CD4-positive, alpha-beta memory T cell (primary cell): ENCODE measurements around the gene CADM2. TPM values are rescaled to one million over a fixed set of nuclear protein-coding genes. Genes with fewer than 3 reads are reported as not detected.

ENCODE experiments used
- CTCF ChIA-PET: fragments of 350-600 bp; sonication (Branson Sonifier 250); formaldehyde crosslinking; loops from one replicate; lab custom pipeline; 2021; ENCODE audit warnings: inconsistent platforms; ENCODE audit not compliant: partially characterized antibody; lab: Charles Lee
- POLR2A ChIA-PET: fragments of 350-600 bp; sonication (Branson Sonifier 250); formaldehyde crosslinking; loops from one replicate; lab custom pipeline; 2021; ENCODE audit not compliant: partially characterized antibody; lab: Charles Lee
- DNase-seq, 5 donors: peaks; one replicate each; pipeline versions ENCODE4 v3.0.0 to v3.0.0-alpha.2; 2020 to 2022; ENCODE audit warnings: mixed read lengths in 1 of 5
- H3K27ac ChIP-seq: one replicate; pipeline ENCODE4 v1.7.0; 2013; ENCODE audit warnings: low read depth, low read length
- H3K27me3 ChIP-seq: 2 replicates; pipeline ENCODE4 v1.7.0; 2013; ENCODE audit warnings: mild to moderate bottlenecking, low read length, moderate library complexity; ENCODE audit not compliant: insufficient read depth
- H3K36me3 ChIP-seq: 2 replicates; pipeline ENCODE4 v1.7.0; 2013; ENCODE audit warnings: mild to moderate bottlenecking, low read length, moderate library complexity; ENCODE audit not compliant: insufficient read depth
- H3K4me1 ChIP-seq: 2 replicates; pipeline ENCODE4 v1.7.0; 2013; ENCODE audit warnings: mild to moderate bottlenecking, low read length, moderate library complexity; ENCODE audit not compliant: insufficient read depth
- H3K4me3 ChIP-seq, 2 donors: one replicate each; pipeline ENCODE4 v1.7.0; 2013; ENCODE audit warnings: low read length in 2 of 2, mild to moderate bottlenecking in 1 of 2
- H3K9me3 ChIP-seq, 2 donors: one replicate each; pipeline ENCODE4 v1.7.0; 2013; ENCODE audit warnings: low read length in 2 of 2, control low read depth in 1 of 2; ENCODE audit not compliant: control insufficient read depth in 1 of 2
- H3K27ac Mint-ChIP-seq, 7 donors: one replicate each; pipeline ENCODE4 v1.8.0; 2020 to 2021; ENCODE audit warnings: mixed read lengths in 7 of 7, mild to moderate bottlenecking in 6 of 7, inconsistent platforms in 3 of 7, moderate library complexity in 3 of 7
- H3K27me3 Mint-ChIP-seq, 2 donors: one replicate each; pipeline ENCODE4 v1.8.0; 2020 to 2021; ENCODE audit warnings: mixed read lengths in 2 of 2
- H3K36me3 Mint-ChIP-seq, 2 donors: one replicate each; pipeline ENCODE4 v1.8.0; 2020 to 2021; ENCODE audit warnings: mixed read lengths in 2 of 2, inconsistent platforms in 1 of 2, mild to moderate bottlenecking in 1 of 2
- H3K4me1 Mint-ChIP-seq, 4 donors: one replicate each; pipeline ENCODE4 v1.8.0; 2020 to 2021; ENCODE audit warnings: mixed read lengths in 4 of 4, mild to moderate bottlenecking in 1 of 4
- H3K4me3 Mint-ChIP-seq, 8 donors: one replicate each; pipeline ENCODE4 v1.8.0; 2020 to 2021; ENCODE audit warnings: mixed read lengths in 8 of 8, mild to moderate bottlenecking in 7 of 8, moderate library complexity in 6 of 8, inconsistent platforms in 3 of 8
- H3K9me3 Mint-ChIP-seq, 8 donors: one replicate each; pipeline ENCODE4 v1.8.0; 2020 to 2021; ENCODE audit warnings: mixed read lengths in 8 of 8, mild to moderate bottlenecking in 5 of 8, inconsistent platforms in 3 of 8, moderate library complexity in 1 of 8
- intact Hi-C: fragments of 100-400 bp; cut with micrococcal nuclease; formaldehyde crosslinking; loops from one replicate; pipeline ENCODE4 v1.15.1; 2023
- polyA plus RNA-seq, 2 donors: library from polyadenylated mRNA; unstranded; fragments of 300-500 nt; fragmentation: Illumina TruSeq; gene quantifications; one replicate each; pipeline ENCODE4 v1.2.3, GENCODE V29; 2021
- total RNA-seq, 2 experiments: library from RNA; stranded (reverse); gene quantifications; one replicate each; pipeline ENCODE4 v1.2.3, GENCODE V29; 2021

The CADM2 gene
- total and polyA plus RNA-seq, 4 experiments from 2014 or later: 0.21 to 0.38 TPM; not detected in 2

- Histone ChIP-seq H3K4me3 (no peak overlapping the region), H3K27me3 (no peaks in the 10 kb centered on the region), H3K4me1 (no peaks in the 10 kb centered on the region), H3K36me3 (no peaks in the 10 kb centered on the region), H3K9me3 (no peaks in the 10 kb centered on the region), H3K27ac (no peak overlapping the region)
- Mint-ChIP-seq H3K27ac (no peak overlapping the region), H3K4me3 (no peak overlapping the region), H3K4me1 (no peaks in the 10 kb centered on the region), H3K27me3 (no peaks in the 10 kb centered on the region), H3K9me3 (peaks cover 0 to 14% (median 2%) of the 10 kb centered on the region in 8 donors), H3K36me3 (no peaks in the 10 kb centered on the region)
- CTCF ChIA-PET: no interaction called here
- intact Hi-C loops: no loop called here
- no peak for DNase-seq
- POLR2A ChIA-PET: no interaction called here
Observed at GRCh38 chr3:85455561-85456200, 496.9 kb downstream of the CADM2 start.

GRCh38 chr3:85474241-85474640 is 515.5 kb downstream of the CADM2 start:
- POLR2A ChIA-PET: no interaction called here

GRCh38 chr3:85475346-85475745 is 516.6 kb downstream of the CADM2 start:
- Mint-ChIP-seq H3K27me3 (no peaks in the 10 kb centered on the region), H3K36me3 (no peaks in the 10 kb centered on the region), H3K9me3 (peaks cover 0 to 6% (median 2%) of the 10 kb centered on the region in 8 donors), H3K4me1 (no peaks in the 10 kb centered on the region), H3K27ac (no peak overlapping the region), H3K4me3 (no peak overlapping the region)
- H3K4me3 ChIP-seq: no peak overlapping the region
- no peaks in the 10 kb centered on the region for H3K4me1 ChIP-seq
- ChIA-PET POLR2A (no interaction called here), CTCF (no interaction called here)
- intact Hi-C loops: no loop called here
- no peak for DNase-seq
- no peaks in the 10 kb centered on the region for H3K27me3 ChIP-seq
- no peak overlapping the region for H3K27ac ChIP-seq
- H3K36me3 ChIP-seq: no peaks in the 10 kb centered on the region
- no peaks in the 10 kb centered on the region for H3K9me3 ChIP-seq

More at GRCh38 chr3:85474241-85474640, 515.5 kb downstream of the CADM2 start:
- no peaks in the 10 kb centered on the region for H3K9me3 ChIP-seq
- H3K4me3 Mint-ChIP-seq: no peak overlapping the region
- CTCF ChIA-PET: no interaction called here
- no peak for DNase-seq
- H3K27ac Mint-ChIP-seq: no peak overlapping the region
- no peaks in the 10 kb centered on the region for H3K27me3 ChIP-seq
- no peaks in the 10 kb centered on the region for H3K4me1 ChIP-seq
- intact Hi-C loops: no loop called here
- H3K27ac ChIP-seq: no peak overlapping the region
- no peaks in the 10 kb centered on the region for H3K4me1 Mint-ChIP-seq
- no peak overlapping the region for H3K4me3 ChIP-seq
- peaks cover 0 to 12% (median 3%) of the 10 kb centered on the region in 8 donors for H3K9me3 Mint-ChIP-seq
- H3K36me3 ChIP-seq: no peaks in the 10 kb centered on the region
- no peaks in the 10 kb centered on the region for H3K27me3 Mint-ChIP-seq
- no peaks in the 10 kb centered on the region for H3K36me3 Mint-ChIP-seq

DNA sequence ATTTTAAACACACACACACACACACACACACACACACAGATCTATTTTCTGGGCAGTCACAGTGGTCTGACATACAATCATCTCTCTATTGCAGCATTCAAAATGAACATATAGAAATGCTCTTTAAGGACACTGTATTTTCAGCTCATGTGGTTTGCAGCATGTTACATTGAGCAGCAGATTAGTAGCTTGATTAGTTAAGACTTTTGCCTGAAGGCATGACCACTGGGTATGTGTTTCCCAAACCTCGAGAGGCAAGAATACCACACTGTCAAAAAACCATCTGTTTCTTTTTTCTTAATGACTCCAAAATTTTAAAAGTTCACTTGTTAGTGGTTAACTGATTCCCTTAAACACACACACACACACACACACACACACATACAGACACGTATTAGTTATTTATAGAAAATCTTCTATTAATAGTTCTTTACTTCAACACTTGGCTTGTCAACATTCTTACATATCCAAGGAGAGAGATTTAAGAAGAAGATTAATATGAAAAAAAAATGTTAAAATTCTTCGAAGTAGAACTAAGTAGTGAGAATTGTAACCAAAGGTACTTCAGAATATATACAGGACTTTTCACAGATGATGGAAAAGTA is 518.2 kb downstream of the CADM2 start:
- Mint-ChIP-seq H3K4me3 (no peak overlapping the region), H3K9me3 (peaks cover 0 to 9% (median 2%) of the 10 kb centered on the region in 8 donors), H3K27ac (no peak overlapping the region), H3K36me3 (no peaks in the 10 kb centered on the region), H3K27me3 (no peaks in the 10 kb centered on the region), H3K4me1 (no peaks in the 10 kb centered on the region)
- intact Hi-C loops: no loop called here
- no peaks in the 10 kb centered on the region for H3K36me3 ChIP-seq
- POLR2A ChIA-PET: no interaction called here
- H3K27me3 ChIP-seq: no peaks in the 10 kb centered on the region
- H3K9me3 ChIP-seq: no peaks in the 10 kb centered on the region
- no peak overlapping the region for H3K4me3 ChIP-seq
- CTCF ChIA-PET: no interaction called here
- H3K27ac ChIP-seq: no peak overlapping the region
- H3K4me1 ChIP-seq: no peaks in the 10 kb centered on the region
- no peak for DNase-seq

- intact Hi-C loops: no loop called here
- no peak overlapping the region for H3K4me3 ChIP-seq
- no peaks in the 10 kb centered on the region for H3K9me3 ChIP-seq
- no peak overlapping the region for H3K27ac ChIP-seq
- no peaks in the 10 kb centered on the region for H3K4me1 ChIP-seq
- ChIA-PET POLR2A (no interaction called here), CTCF (no interaction called here)
- no peaks in the 10 kb centered on the region for H3K27me3 Mint-ChIP-seq
- H3K27me3 ChIP-seq: no peaks in the 10 kb centered on the region
- no peak overlapping the region for H3K27ac Mint-ChIP-seq
- no peaks in the 10 kb centered on the region for H3K36me3 ChIP-seq
- H3K9me3 Mint-ChIP-seq: peaks cover 0 to 6% (median 1%) of the 10 kb centered on the region in 8 donors
- no peaks in the 10 kb centered on the region for H3K36me3 Mint-ChIP-seq
- no peak overlapping the region for H3K4me3 Mint-ChIP-seq
- no peak for DNase-seq
- no peaks in the 10 kb centered on the region for H3K4me1 Mint-ChIP-seq
Observed at GRCh38 chr3:85481411-85482212, 522.8 kb downstream of the CADM2 start.

DNA sequence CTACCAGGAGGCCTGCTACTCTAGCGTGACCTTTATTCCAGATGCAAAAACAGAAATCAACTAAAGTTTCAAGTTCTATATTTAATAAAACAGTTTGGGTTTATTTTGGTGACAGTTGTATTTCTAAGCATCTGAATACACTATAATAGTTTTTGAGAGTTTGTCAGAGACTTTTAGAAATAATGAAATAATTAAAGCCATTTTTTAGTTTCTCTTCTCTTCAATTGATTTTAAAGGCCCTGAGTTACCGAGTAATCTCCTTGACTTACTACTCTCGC is 523.4 kb downstream of the CADM2 start:
- ChIA-PET CTCF (no interaction called here), POLR2A (no interaction called here)
- peaks cover 0 to 3% (median 0%) of the 10 kb centered on the region in 8 donors for H3K9me3 Mint-ChIP-seq
- H3K36me3 Mint-ChIP-seq: no peaks in the 10 kb centered on the region
- H3K27ac ChIP-seq: no peak overlapping the region
- no peak overlapping the region for H3K4me3 Mint-ChIP-seq
- H3K36me3 ChIP-seq: no peaks in the 10 kb centered on the region
- no peak overlapping the region for H3K4me3 ChIP-seq
- no peaks in the 10 kb centered on the region for H3K9me3 ChIP-seq
- no peaks in the 10 kb centered on the region for H3K27me3 Mint-ChIP-seq
- intact Hi-C loops: no loop called here
- H3K27me3 ChIP-seq: no peaks in the 10 kb centered on the region
- H3K27ac Mint-ChIP-seq: no peak overlapping the region
- H3K4me1 Mint-ChIP-seq: no peaks in the 10 kb centered on the region
- no peaks in the 10 kb centered on the region for H3K4me1 ChIP-seq
- DNase-seq: no peak

DNA sequence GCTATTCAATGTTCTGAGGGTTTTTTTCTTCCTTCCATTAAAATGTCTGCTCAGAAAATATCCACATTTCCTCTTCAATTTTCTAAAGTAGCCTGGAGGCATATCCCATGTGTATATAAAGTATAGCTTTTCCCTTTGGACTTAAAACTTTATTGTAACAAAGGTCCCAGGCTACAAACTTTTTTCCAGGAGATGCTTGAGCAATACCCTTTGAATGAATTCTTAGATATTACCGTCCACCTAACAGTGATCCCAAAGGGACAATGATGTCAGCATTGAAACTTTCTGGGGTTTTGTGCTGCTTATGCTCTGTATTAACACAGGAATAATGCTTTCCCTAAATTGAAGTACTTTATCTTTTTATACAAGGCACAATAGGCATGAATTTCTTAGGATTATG is 525.2 kb downstream of the CADM2 start:
- Histone ChIP-seq H3K4me1 (no peaks in the 10 kb centered on the region), H3K9me3 (no peaks in the 10 kb centered on the region), H3K4me3 (no peak overlapping the region), H3K27ac (no peak overlapping the region), H3K36me3 (no peaks in the 10 kb centered on the region), H3K27me3 (no peaks in the 10 kb centered on the region)
- no peaks in the 10 kb centered on the region for H3K4me1 Mint-ChIP-seq
- no peak for DNase-seq
- ChIA-PET CTCF (no interaction called here), POLR2A (no interaction called here)
- H3K4me3 Mint-ChIP-seq: no peak overlapping the region
- peaks cover 0 to 3% (median 0%) of the 10 kb centered on the region in 8 donors for H3K9me3 Mint-ChIP-seq
- H3K27ac Mint-ChIP-seq: no peak overlapping the region
- H3K36me3 Mint-ChIP-seq: no peaks in the 10 kb centered on the region
- H3K27me3 Mint-ChIP-seq: no peaks in the 10 kb centered on the region
- intact Hi-C loops: no loop called here
